Stimulated activated CD4-positive, alpha-beta T cell treated with anti-CD3 and anti-CD28 coated beads, Interleukin-2, amount 100 ng/mL, for 48 hours (primary cell): ENCODE data around the gene GP1BB.
"Not testable (repeated sequence)": the region's sequence is repeated elsewhere in the genome, so short reads cannot be mapped to it uniquely, and the experiment has no call there.

Experiments used
- DNase-seq, 2 donors: peaks; one replicate each; pipeline ENCODE4 v3.0.0-alpha.2; 2020

Gene GP1BB

DNA sequence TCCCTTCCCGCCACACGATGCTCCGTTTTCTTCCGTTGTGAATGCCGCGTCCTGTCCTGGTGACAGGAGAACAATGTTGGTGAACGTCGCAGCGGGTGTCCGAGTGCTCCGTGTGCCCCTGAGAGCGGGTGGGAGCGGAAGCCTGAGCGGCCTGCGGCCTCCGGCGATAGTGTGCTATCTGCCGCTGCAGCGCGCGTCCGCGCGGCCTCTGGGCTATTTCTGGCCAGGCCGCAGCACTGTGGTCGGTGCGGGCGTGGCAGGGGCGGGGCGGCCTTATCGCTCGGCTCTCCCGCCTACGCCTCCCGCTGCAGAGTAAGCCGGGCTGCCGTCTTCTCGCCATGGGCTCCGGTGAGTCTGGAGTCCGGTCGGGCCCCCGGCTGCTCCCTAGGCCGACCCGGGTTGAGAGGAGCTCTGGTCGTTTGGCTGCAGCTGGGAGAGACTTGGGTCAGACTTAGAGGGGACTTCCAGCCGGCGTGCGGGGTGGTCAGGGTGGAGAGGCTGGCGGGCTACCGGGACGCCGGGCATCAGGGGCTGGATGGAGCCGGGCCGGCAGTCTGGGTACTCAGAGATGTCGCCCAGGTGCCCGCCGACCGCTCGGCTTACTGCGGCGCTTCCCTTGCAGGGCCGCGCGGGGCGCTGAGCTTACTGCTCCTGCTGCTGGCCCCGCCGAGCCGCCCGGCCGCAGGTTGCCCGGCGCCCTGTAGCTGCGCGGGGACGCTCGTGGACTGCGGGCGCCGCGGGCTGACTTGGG, at the start of gene GP1BB:
Gene GP1BB (plus strand): TSS at position 308 of the 751 bp plus-strand sequence. CDS start 31 bp downstream, at position 339.
- DNase-seq = peak; percentile 24 to 40

DNA sequence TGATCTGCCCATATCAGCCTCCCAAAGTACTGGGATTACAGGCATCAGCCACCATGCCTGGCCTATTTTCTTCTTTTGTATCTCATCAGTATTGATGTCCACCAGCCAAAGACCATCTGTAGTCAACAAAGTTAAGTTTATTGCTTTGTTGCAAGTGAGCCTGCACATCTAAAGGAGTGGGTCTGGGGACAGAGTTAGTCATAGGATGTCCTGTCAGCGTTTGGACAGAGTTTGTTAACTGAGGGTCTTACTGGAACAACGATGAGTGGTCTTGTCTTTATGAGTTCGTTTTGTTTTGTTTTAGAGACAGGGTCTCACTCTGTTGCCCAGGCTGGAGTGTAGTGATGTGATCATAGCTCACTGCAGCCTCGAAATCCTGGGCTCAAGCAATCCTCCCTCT, 49.7 kb upstream of the GP1BB start:
- no peak for DNase-seq

DNA sequence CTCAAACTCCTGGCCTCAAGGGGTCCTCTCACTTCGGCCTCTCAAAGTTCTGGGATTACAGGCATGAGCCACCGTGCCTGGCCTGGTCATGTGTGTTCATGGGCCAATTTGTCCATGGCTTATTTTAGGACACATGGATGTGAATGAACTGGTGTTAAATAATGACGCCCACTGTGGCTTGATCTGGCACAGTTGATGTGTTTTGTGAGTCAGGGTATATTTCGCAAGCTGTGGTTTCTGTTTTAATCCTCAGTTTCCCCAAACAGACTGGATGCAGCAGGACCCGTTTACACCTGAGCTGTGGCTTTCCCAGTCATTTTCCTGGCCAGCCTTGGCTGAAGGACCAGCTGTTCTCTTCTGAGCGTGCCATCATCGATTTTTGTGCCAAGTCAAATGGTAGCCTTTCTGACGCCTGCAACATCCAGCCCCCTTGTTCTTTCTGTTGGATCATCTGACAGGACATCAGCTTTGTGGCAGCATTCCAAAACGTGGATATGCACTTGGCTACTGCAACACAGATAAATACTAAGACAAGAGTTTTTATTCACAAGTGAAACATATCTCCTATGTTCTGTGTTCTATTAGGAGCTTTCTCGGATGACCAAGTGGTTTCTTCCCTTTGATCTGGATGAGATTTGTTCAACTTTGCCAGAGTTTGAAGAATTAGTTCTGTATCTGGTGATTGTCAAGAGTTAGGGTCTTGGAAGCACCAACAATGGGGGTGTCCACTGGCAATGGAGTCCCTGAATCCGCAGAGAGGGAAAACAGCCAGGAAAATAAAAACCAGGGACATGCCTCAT, 49.0 kb upstream of the GP1BB start:
- no peak for DNase-seq

DNA sequence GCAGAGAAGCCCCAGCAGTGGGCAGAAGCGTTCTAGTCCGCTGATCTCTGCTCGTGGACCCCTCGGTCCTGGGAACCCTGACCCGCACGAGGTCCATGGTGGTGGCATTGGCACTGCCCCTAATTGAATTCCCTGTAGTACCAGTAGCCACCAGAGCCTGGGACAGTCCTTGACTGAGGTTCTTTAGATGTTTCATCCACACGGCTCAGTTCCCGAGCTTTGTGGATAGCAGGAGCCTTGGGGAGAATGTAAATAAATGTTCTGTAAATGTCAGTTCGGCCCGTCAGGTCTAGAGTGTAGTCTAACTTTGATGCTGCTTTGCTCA, 48.4 kb upstream of the GP1BB start:
- no peak for DNase-seq

DNA sequence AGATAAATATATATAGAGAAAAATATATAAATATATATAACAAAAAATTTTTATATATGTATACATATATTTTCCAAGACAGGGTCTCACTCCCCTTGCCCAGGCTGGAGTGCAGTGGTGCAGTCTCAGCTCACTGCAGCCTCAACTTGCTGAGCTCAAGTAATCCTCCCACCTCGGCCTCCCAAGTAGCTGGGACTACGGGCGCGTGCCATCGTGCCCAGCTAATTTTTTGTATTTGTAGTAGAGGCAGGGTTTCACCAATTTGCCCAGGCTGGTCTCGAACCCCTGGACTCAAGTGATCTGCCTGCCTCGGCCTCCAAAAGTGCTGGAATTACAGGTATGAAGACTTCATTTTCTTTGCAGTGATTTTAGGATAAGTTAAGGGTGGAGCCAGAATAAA, 47.9 kb upstream of the GP1BB start:
- DNase-seq = no peak

DNA sequence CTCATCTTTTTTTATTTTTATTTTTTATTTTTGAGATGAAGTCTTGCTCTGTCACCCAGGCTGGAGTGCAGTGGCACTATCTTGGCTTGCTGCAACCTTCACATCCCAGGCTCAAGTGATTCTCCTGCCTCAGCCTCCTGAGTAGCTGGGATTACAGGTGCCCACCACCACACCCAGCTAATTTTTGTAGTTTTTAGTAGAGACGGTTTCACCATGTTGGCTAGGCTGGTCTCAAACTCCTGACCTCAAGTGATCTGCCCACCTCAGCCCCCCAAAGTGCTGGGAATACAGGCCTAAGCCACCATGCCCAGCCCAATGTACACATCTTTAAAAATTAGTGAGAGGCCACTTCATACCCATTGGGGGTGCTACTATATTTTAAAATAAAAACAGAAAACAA, 46.9 kb upstream of the GP1BB start:
- not testable (repeated sequence) for DNase-seq

DNA sequence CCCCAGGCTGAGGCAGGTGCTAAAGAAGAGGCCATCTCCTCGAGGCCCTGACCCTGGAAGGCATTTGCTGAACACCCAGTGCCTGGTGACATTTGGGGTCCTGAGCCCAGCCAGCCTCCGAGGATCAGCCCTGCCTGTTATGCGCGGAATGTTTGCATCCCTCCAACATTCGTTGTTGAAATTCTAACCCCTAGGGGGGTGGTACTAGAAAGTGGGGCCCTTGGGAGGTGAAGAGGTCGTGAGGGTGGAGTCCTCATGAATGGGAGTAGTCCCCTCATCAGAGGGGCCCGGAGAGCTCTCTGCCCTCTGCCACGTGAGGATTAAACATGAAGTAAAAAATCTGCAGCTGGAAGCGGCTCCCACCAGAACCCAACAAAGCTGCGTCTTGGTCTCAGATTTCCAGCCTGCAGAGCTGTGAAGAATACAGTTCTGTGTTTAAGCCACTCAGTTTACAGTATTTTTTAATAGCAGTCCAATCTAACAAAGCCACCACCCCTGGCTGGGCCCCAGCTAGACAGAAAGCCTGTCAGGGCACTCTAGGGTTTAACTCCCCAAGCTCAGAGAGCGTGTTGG, 44.3 kb upstream of the GP1BB start:
- no peak for DNase-seq

DNA sequence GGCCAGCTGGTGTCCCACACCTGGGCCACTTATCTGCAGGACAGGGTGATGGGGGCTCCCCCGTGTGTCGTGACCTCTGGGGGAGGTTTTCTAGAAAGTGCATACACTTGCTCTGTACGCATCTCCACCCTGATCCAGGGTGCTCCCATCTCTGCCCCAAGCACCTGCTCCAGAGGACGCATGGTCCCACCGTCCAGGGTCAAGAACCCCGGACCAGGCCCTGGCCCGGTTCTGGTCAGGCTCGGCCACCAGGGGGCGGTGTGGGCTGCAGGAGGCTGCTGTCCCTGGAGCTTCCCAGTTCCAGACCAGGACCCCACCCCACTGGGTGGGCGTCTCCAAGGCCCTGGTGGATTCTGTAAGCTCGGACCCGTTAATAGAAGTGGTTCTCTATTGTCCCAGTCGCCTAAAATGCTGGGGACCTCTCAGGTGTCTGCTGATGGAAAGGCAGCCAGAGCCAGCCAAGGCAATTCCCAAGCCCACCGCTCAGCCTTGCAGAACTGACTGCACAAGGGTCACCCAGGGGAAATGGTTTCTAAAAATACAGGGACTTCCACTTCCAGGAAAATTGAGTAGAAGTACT, 43.7 kb upstream of the GP1BB start:
- DNase-seq = peak; percentile 33 to 53

DNA sequence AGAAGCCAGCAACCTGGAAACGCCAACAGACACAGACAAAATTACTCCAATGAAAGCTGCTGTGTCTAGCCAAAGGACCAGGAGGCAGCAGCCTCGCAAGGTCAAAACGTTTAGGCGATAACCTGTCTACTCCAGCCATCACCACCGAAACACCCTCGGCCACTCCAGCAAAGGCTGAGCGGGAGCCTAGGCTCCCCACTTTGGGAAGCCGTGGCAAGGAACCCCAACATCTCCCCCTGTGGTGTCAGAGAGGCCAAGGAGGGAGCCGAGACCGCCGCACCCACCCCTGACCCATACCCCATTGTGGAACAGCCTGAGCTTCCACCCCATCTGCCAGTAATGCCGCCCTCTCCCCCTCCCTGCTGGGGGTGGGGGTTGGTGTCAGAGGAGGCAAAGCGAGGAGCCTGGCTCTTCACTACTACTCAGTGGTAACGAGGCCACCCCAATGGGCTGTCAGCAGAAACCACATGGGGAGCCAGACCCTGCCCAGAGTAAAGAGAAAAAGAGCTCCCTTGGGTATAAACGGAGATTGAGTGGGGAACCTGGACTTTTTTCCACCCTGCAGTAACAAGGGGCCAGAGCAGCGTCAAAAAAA, 43.0 kb upstream of the GP1BB start:
- DNase-seq = no peak

DNA sequence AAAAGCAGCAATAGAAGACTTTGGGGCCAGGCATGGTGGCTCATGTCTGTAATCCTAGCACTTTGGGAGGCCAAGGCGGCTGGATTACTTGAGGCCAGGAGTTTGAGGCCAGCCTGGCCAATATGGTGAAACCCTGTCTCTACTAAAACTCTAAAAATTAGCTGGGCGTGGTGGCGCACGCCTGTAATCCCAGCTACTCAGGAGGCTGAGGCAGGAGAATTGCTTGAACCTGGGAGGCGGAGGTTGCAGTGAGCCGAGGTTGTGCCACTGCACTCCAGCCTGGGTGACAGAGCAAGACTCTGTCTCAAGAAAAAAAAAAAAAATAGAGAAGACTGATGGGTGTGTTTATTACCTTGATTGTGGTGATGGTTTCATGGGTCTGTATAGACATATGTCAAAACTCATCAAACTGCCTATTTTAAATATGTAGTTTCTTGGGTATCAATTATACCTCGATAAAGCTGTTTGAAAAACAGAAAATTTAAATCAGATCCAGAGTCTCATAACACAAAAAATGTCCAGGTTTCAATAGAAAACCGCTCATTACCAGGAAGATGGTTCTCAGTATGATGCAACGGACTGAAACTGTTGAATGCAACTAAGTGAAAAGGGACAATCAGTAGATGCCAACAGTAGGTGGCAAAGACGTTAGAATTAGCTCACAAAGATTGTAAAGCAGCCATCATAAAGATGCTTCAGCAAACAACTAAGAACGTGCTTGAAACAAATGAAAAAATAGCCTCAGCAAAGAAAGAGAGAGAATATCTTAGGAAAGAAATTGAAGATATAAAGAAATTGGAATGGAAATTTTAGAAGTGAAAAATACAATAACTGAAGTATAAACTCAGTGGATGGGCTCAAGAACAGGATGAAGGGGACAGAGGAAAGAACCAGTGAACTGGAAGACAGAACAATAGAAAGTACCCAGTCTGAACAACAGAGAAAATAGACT, 42.2 kb upstream of the GP1BB start:
- no peak for DNase-seq

DNA sequence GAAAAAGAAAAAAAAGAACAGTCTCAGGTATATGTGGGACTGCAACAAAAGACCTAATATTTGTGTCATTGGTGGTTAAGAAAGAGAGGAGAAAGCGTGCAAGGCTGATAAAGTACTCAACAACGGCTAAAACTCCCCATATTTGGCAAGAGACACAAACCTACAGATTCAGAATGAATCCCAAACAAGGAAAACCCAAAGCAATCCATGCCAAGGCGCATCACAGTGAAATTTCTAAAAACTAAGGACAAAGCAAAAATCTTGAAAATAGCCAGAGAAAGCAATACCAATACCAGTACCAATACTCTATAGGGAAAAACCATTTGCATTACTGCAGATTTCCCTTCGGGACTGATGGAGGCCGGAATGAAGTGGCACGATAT, 41.5 kb upstream of the GP1BB start:
- no peak for DNase-seq

DNA sequence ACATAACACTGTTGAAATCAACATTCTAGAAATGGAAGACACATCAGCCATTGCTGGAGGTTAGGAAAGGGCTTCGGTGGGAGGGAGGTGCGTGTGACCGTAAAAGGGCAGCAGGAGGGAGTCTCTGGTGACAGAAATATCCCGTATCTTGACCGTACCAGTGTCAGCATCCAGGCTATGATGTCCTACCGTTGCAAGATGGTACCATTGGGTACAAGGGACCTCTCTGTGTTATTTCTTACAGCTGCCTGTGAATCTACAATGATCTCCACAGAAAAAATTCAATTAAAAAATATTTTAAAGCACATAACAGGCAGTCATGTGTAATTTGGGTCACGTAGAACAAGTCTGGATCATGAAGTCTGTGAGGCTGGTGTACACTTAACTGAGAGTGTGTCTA, 36.4 kb upstream of the GP1BB start:
- no peak for DNase-seq

DNA sequence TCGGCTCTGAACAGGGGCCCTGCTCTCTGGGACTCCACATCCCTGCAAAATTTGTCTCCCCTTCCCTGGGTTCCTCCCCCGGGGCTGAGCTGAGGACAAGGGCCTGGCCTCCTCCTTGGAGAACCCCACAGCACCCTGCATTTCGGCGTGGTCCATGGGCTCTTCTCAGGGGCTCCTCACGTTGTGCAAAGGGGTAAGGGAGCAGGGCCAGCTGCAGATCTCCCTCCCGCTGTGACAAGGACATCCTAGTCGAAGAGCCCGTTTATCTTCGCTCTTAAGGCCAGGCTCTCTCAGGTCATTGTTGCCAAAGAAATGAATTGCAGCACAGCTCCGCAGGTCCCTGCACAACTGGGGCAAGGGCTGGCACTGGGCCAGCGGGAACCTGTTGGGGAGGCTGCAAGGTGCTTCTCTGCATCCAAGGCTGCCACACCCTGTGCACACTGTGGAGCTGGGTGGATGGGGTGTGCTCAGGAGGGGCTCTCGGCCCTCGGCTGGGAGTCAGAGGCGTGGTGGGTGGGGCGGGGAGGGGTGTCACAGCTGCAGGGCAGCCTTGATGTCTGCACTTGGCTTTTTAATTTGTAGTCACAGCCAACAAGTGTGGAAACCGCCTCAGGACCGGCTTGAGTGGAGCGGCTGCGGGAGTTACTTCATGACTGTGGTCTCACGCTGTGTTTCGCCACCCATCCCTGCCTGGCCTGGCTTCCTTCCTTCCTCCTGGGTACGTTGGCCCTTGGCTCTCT, 35.6 kb upstream of the GP1BB start:
- DNase-seq = no peak

DNA sequence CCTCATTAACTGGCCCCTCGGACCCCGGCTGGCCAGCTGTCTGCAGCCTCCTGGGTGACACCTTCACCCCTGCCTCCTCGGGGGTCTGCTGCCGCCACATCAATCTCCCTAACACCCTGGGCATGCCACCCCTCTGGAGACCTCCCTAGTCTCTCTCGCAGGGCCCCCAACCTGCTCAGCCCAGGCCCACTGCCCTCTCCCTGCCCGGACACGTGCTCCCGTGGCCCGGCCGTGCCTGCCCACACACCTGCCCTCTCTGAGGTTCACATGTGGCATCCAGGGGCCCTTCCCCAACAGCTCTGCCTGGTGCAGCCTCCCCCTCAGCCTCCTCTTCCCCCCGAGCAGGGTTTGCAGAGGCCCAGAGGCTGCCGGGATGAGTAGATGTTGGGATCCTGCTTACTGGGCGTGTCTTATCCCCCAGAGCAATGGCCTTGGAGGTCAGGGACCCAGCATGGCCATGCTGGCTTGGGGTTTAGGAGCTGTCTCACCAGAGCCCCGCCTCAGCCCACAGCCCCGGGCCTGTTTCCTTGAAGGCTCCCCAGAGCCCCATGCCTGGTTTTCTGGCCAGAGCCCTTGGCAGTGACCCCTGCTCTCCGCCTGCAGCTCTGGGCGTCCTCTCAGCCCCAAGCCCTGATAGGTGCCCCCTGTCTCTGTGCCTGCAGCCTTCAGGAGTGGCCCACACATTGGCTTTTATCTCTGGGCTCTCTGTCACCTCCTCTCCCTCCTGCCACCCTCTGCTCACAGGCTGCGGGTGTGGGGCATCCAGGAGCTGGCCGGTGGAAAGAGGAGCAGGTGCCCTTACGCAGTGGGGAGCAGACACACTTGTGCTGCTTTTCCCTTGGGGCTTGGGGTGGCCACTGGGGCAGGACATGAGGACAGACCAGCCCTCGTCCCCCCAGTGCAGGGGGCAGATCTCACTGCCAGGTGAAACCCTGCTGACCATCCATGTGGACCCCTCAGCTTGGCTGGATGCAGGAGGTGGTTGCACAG, 34.7 kb upstream of the GP1BB start:
- DNase-seq = no peak

DNA sequence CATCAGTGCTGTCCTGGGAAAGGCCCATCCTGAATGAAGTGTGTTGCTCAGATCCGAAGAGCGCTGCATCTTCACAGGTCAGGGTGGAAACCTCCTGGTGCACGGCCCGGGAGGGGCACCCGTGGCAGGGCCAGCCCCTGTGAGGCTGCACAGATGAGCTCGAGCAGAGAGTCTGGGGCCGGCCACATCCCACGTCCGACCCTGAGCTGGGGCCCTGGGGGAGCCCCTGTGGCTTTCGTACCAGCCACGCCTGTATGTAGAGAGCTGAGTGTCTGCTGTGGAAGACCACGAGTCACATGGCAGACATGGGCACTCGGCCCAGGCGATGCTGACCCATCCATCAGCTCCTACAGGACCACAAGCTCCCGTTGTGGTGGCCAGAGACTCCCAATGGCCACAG, 33.9 kb upstream of the GP1BB start:
- no peak for DNase-seq

DNA sequence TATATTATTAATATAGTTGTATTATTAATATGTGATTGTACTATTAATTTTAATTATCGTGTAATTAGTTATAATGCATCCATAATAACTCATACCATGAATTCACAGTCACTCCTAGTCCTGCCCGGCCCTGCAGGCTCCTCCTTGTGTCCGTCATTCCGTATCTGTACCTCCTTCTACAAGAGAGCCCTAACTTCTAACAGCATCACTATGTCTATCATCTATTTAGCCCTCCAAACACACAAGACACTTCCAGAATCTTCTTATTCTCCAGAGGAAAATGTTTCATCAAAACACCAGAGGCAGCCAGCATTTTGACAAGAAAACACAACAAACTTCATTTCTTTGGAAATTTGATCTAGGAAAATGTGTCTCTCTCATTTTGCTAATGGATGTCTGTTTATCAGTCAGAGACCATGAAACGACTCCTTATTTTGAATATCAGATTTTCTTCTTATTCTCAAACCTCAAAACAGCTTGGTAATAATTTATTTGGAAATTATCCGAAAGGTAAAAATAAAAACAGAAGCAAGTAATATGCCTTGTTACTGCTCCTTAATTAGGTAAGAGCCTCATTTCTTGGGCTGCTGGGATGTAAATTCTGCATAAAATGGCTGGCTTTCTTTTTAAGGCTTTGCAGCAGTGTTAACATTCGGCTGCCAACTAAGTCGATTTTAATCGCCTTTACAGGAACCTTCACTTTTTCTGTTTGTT, 32.2 kb upstream of the GP1BB start:
- no peak for DNase-seq

DNA sequence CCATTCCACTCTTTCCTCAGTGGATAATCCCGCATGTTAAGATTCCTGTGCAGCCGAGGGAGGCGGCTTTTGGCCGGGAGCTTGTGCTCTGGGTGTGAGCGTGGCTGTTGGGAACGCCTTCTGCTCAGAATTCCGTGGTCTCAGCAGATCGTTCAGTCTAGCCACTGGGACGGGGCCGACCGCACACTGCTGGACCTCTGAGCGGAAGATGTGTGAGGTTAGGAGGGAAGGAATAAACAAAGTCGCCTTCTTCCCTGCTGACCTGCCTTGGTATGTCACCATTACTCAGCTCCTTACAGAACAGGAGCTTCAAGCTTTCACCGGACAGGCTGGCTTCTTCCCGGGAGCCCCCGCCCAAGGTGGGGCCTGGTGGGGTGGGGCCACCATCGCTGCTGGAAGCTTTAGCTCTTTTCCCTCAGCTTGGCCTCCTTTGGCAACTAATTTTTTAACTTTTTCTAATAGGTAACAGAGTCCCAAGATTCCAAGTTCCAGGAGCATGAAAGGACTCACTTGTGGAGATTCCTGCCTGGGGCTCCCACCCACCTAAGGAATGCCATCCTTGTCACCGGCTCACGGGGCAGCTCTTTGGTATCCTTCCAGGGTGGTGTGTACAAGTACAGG, 31.5 kb upstream of the GP1BB start:
- DNase-seq = no peak

DNA sequence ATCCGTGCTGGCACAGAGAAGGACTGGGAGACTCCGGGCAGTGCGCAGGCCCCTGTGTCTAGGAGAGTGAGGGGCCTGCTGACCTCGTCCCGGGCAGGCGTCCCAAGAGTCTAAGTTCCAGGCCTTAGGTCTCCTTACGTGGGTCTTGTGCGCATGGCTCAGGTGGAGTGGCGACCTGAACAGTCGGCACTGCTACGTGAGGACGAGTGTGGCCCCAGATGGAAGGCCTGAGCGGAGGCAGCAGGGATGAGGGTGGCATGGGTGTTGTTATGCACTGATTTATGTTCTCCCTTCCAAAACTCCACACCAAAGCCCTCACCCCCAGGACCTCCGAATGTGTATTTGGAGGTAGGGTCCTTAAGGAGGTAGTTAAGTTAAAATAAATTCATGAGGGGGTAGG, 29.8 kb upstream of the GP1BB start:
- no peak for DNase-seq
